Transverse colon (tissue), 3 donors: ENCODE measurements around the gene CLK1.

Experiments used
- EP300 ChIP-seq: sonication (generic); formaldehyde crosslinking; IDR thresholded peaks from one replicate; pipeline ENCODE4 v1.6.1; 2017; ENCODE audit warnings: antibody characterized with exemption, low read depth
- POLR2A ChIP-seq: fragments of 450-650 bp; IDR thresholded peaks from one replicate; pipeline ENCODE4 v1.6.1; 2016; ENCODE audit warnings: antibody characterized with exemption, mild to moderate bottlenecking, moderate library complexity
- POLR2AphosphoS5 ChIP-seq, 3 donors: sonication (generic); formaldehyde crosslinking; IDR thresholded peaks; one replicate each; pipeline ENCODE4 v1.6.1; 2016; ENCODE audit warnings: antibody characterized with exemption in 3 of 3

DNA sequence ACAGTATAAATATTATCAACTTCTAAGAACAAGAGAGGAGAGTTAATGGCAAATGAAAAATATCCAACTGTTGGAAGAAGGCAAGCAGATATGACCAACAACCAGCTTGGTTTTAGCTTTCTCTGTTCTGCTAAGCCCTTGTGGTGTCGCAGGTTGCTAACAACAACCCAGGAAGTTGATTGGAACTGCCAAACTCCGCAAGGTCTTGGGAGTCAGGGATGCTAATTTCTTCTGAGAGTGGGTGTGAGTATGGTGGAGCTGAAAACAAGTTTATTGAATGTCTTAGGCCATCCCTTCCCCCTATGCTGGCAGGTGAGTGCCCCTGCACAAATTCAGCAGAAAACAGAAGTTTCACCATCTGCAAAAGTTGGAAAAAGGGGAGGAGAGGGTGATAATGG is 35.2 kb downstream of the CLK1 start:
- TF ChIP-seq EP300 (no peak), POLR2AphosphoS5 (IDR thresholded peaks at IDR 0.05) (no peak), POLR2A (no peak)
